H1 (cell line): ENCODE results near the gene MR1. TPM values are rescaled to one million over a fixed set of nuclear protein-coding genes. Genes with fewer than 3 reads are reported as not detected.

Experiments used
- CTCF ChIA-PET: fragments of 300-600 bp; sonication (Branson Sonifier 250); formaldehyde crosslinking; loops from one replicate; lab custom pipeline; 2021; ENCODE audit not compliant: partially characterized antibody; lab: Charles Lee
- POLR2A ChIA-PET: fragments of 300-600 bp; sonication (Branson Sonifier 250); formaldehyde crosslinking; loops from one replicate; lab custom pipeline; 2021; ENCODE audit warnings: inconsistent platforms; ENCODE audit not compliant: partially characterized antibody; lab: Charles Lee
- DNase-seq, 2 experiments: peaks; one replicate each; pipeline versions ENCODE4 v3.0.0 to v3.0.0-alpha.2; 2010 to 2022; ENCODE audit warnings: low spot score in 2 of 2, low read depth in 1 of 2, mixed read lengths in 1 of 2
- FAIRE-seq: peaks from 2 replicates; lab custom pipeline; 2011; peaks lifted over from hg19 to GRCh38; lab: Jason Lieb, UNC
- H2AFZ ChIP-seq: 2 replicates; pipeline ENCODE4 v1.8.1; 2012; ENCODE audit warnings: low read length, inconsistent platforms
- H2AK5ac ChIP-seq: 2 replicates; pipeline ENCODE4 v1.6.1; 2013; ENCODE audit warnings: low read depth, low read length
- H2BK120ac ChIP-seq: replicated peaks from 2 replicates; pipeline ENCODE3; 2013; ENCODE audit warnings: low read depth, low read length, inconsistent platforms
- H2BK12ac ChIP-seq: 2 replicates; pipeline ENCODE4 v1.6.1; 2013; ENCODE audit warnings: low read depth, low read length
- H2BK15ac ChIP-seq: 2 replicates; pipeline ENCODE4 v1.6.1; 2013; ENCODE audit warnings: low read length
- H2BK20ac ChIP-seq: 2 replicates; pipeline ENCODE4 v1.6.1; 2013; ENCODE audit warnings: low read length
- H2BK5ac ChIP-seq: 2 replicates; pipeline ENCODE4 v1.6.1; 2013; ENCODE audit warnings: low read depth, low read length
- H3K14ac ChIP-seq: 2 replicates; pipeline ENCODE4 v1.6.1; 2013; ENCODE audit warnings: inconsistent platforms; ENCODE audit not compliant: insufficient read length
- H3K18ac ChIP-seq: 2 replicates; pipeline ENCODE4 v1.6.1; 2013; ENCODE audit warnings: low read length; ENCODE audit errors: extremely low read depth
- H3K23ac ChIP-seq: 2 replicates; pipeline ENCODE4 v1.6.1; 2013; ENCODE audit warnings: inconsistent platforms; ENCODE audit not compliant: insufficient read length
- H3K23me2 ChIP-seq: 2 replicates; pipeline ENCODE4 v1.6.1; 2013; ENCODE audit warnings: low read depth, low read length
- H3K27ac ChIP-seq: 2 replicates; pipeline ENCODE4 v1.6.1; 2011; ENCODE audit warnings: low read depth, low read length, inconsistent platforms
- H3K27me3 ChIP-seq, 4 experiments: replicated peaks in 1 of 4; 1 replicate in 1 of 4; 2 replicates in 3 of 4; pipeline versions ENCODE4 v1.6.1 to v1.8.1; 2011 to 2013; ENCODE audit warnings: low read length in 3 of 4, mild to moderate bottlenecking in 3 of 4, inconsistent platforms in 2 of 4, mixed read lengths in 2 of 4, moderate library complexity in 1 of 4; ENCODE audit not compliant: control insufficient read depth in 3 of 4, insufficient read depth in 3 of 4; ENCODE audit errors: extremely low read depth in 1 of 4
- H3K36me3 ChIP-seq, 4 experiments: 2 replicates each; pipeline versions ENCODE4 v1.6.1 to v1.8.1; 2011 to 2013; ENCODE audit warnings: mild to moderate bottlenecking in 4 of 4, low read length in 3 of 4, moderate library complexity in 2 of 4, control low read depth in 1 of 4, inconsistent platforms in 1 of 4; ENCODE audit not compliant: insufficient read depth in 4 of 4, control insufficient read depth in 2 of 4
- H3K4ac ChIP-seq: replicated peaks from 2 replicates; pipeline ENCODE3; 2013; ENCODE audit warnings: low read length, low read depth, mixed read lengths, inconsistent platforms; ENCODE audit not compliant: insufficient read length
- H3K4me1 ChIP-seq, 4 experiments: replicated peaks in 1 of 4; 1 replicate in 1 of 4; 2 replicates in 3 of 4; pipeline versions ENCODE4 v1.6.1 to v1.8.1; 2011 to 2013; ENCODE audit warnings: low read length in 3 of 4, inconsistent platforms in 2 of 4, mixed read lengths in 1 of 4; ENCODE audit not compliant: insufficient read depth in 4 of 4, control insufficient read depth in 3 of 4
- H3K4me2 ChIP-seq, 2 experiments: 2 replicates each; pipeline versions ENCODE4 v1.6.1 to v1.8.1; 2011 to 2013; ENCODE audit warnings: low read depth in 2 of 2, low read length in 2 of 2, control low read depth in 1 of 2, inconsistent platforms in 1 of 2, mild to moderate bottlenecking in 1 of 2; ENCODE audit not compliant: insufficient read depth in 1 of 2
- H3K4me3 ChIP-seq, 4 experiments: fragments of 200-600, 300-600 bp in 1 of 4; sonication (generic), shearing (Covaris generic), sonication (Bioruptor Twin) in 1 of 4; 2 replicates each; pipeline versions ENCODE4 v1.5.1 to v1.8.1; 2011 to 2016; ENCODE audit warnings: low read length in 4 of 4, low read depth in 3 of 4, control low read depth in 2 of 4, inconsistent platforms in 2 of 4, mild to moderate bottlenecking in 2 of 4, mixed read lengths in 1 of 4, moderate library complexity in 1 of 4; ENCODE audit not compliant: insufficient read depth in 2 of 4; ENCODE audit errors: extremely low read depth in 1 of 4
- H3K56ac ChIP-seq: replicated peaks from 2 replicates; pipeline ENCODE3; 2013; ENCODE audit warnings: low read depth, mild to moderate bottlenecking, mixed read lengths, low read length, inconsistent platforms; ENCODE audit not compliant: insufficient read length
- H3K79me1 ChIP-seq: 2 replicates; pipeline ENCODE4 v1.6.1; 2013; ENCODE audit warnings: low read depth, low read length, control low read depth
- H3K79me2 ChIP-seq, 2 experiments: 2 replicates each; pipeline versions ENCODE4 v1.6.1 to v1.8.1; 2012 to 2013; ENCODE audit warnings: low read length in 2 of 2, mild to moderate bottlenecking in 2 of 2, inconsistent platforms in 1 of 2; ENCODE audit not compliant: insufficient read depth in 2 of 2, control insufficient read depth in 1 of 2
- H3K9ac ChIP-seq, 4 experiments: replicated peaks in 1 of 4; 1 replicate in 1 of 4; 2 replicates in 3 of 4; pipeline versions ENCODE4 v1.6.1 to v1.8.1; 2011 to 2013; ENCODE audit warnings: low read depth in 3 of 4, low read length in 3 of 4, control low read depth in 2 of 4, mild to moderate bottlenecking in 2 of 4, moderate library complexity in 2 of 4, inconsistent platforms in 1 of 4; ENCODE audit errors: extremely low read depth in 1 of 4
- H3K9me3 ChIP-seq, 2 experiments: 2 replicates each; pipeline versions ENCODE4 v1.6.1 to v1.8.1; 2012 to 2013; ENCODE audit warnings: mild to moderate bottlenecking in 2 of 2, moderate library complexity in 2 of 2, control low read depth in 1 of 2, inconsistent platforms in 1 of 2, low read depth in 1 of 2, low read length in 1 of 2, mixed read lengths in 1 of 2; ENCODE audit not compliant: insufficient read depth in 2 of 2
- H4K20me1 ChIP-seq, 2 experiments: replicated peaks in 1 of 2; 2 replicates each; pipeline versions ENCODE3 to v1.8.1; 2011 to 2013; ENCODE audit warnings: inconsistent platforms in 2 of 2, low read length in 2 of 2, mild to moderate bottlenecking in 1 of 2; ENCODE audit not compliant: insufficient read depth in 2 of 2, control insufficient read depth in 1 of 2
- H4K5ac ChIP-seq: 2 replicates; pipeline ENCODE4 v1.6.1; 2013; ENCODE audit warnings: low read length, low read depth, mixed read lengths, inconsistent platforms; ENCODE audit not compliant: insufficient read length
- H4K8ac ChIP-seq: 2 replicates; pipeline ENCODE4 v1.8.0; 2013; ENCODE audit warnings: mild to moderate bottlenecking, moderate library complexity, low read length, inconsistent platforms; ENCODE audit not compliant: insufficient read depth; ENCODE audit errors: extremely low read depth
- H4K91ac ChIP-seq: replicated peaks from 2 replicates; pipeline ENCODE3; 2013; ENCODE audit warnings: low read length, mixed read lengths, inconsistent platforms; ENCODE audit not compliant: insufficient read length
- ASH2L ChIP-seq: fragments of 200-600, 300-600 bp; sonication (generic); IDR thresholded peaks from one replicate; pipeline ENCODE4 v1.7.1; 2017; ENCODE audit warnings: low read length
- EZH2 ChIP-seq: fragments of 200-600 bp; sonication (generic); IDR thresholded peaks from 2 replicates; pipeline ENCODE4 v1.7.1; 2012; ENCODE audit warnings: low read depth, mild to moderate bottlenecking, moderate library complexity, low read length, inconsistent platforms; ENCODE audit not compliant: severe bottlenecking
- HDAC6 ChIP-seq: IDR thresholded peaks from one replicate; pipeline ENCODE4 v1.7.1; 2012; ENCODE audit warnings: low read depth, mild to moderate bottlenecking, inconsistent platforms, low read length, moderate library complexity
- KDM4A ChIP-seq: IDR thresholded peaks from one replicate; pipeline ENCODE4 v1.7.1; 2012; ENCODE audit warnings: low read depth, mild to moderate bottlenecking, moderate library complexity, low read length, inconsistent platforms; ENCODE audit not compliant: severe bottlenecking
- POLR2A ChIP-seq, 2 experiments: IDR thresholded peaks; 1 replicate in 1 of 2; 2 replicates in 1 of 2; pipeline ENCODE4 v1.6.1; 2011; ENCODE audit warnings: low read depth in 2 of 2, low read length in 2 of 2, mild to moderate bottlenecking in 2 of 2; ENCODE audit errors: control extremely low read depth in 1 of 2
- TAF7 ChIP-seq: optimal IDR thresholded peaks from 2 replicates; pipeline ENCODE3; 2011; ENCODE audit warnings: low read depth, mild to moderate bottlenecking, inconsistent platforms, low read length, moderate library complexity, borderline replicate concordance
- TBP ChIP-seq: IDR thresholded peaks from 2 replicates; pipeline ENCODE4 v1.6.1; 2011; ENCODE audit warnings: low read depth, low read length, improper control_type of control experiment
- YY1 ChIP-seq: IDR thresholded peaks from 2 replicates; pipeline ENCODE4 v1.6.1; 2011; ENCODE audit warnings: low read depth, mild to moderate bottlenecking, low read length
- WGBS, 2 experiments: shearing (Covaris generic) in 1 of 2; methylation state at CpG; one replicate each; pipeline versions ENCODE4 v1.1.6 to v1.1.7; 2013 to 2015; ENCODE audit warnings: low lambda C conversion rate in 2 of 2, mixed read lengths in 2 of 2, inconsistent platforms in 1 of 2, low coverage in 1 of 2, missing lambda C conversion rate in 1 of 2; ENCODE audit not compliant: insufficient replicate concordance in 2 of 2, insufficient coverage in 1 of 2, insufficient read length in 1 of 2; ENCODE audit errors: extremely low coverage in 1 of 2, missing lambda C conversion rate in 1 of 2; 5-methylcytosine and 5-hydroxymethylcytosine counted together
- polyA plus RNA-seq, 7 experiments: library from polyadenylated mRNA; depleted of rRNA in 3 of 7; stranded (reverse) in 5 of 7; unstranded in 2 of 7; fragments of >200 nt in 5 of 7; fragments of 200-250 nt in 2 of 7; gene quantifications; 1 replicate in 5 of 7; 2 replicates in 1 of 7; 4 replicates in 1 of 7; pipeline versions ENCODE4 v1.2.1 to v1.2.3, GENCODE V29; 2011 to 2013; ENCODE audit warnings: missing spikeins in 2 of 7, mixed read lengths in 2 of 7
- total RNA-seq: library from RNA; stranded (reverse); fragmentation: NEBNext Ultra II Directional; extraction: Animal tissue kit (Norgen Biotek cat#: 25700); gene quantifications from 2 replicates; pipeline ENCODE4 v1.2.1, GENCODE V29; 2021
- TF ChIP-seq, protein P1 (sequence below): IDR thresholded peaks from 2 replicates; pipeline ENCODE4 v1.6.1; 2012; ENCODE audit warnings: inconsistent platforms

MR1 gene
- total and polyA plus RNA-seq, 2 of the 8 experiments (the other 6 are each of a cell fraction or from before 2014, with no cell fraction given): 0.09 TPM; not detected in 1

DNA sequence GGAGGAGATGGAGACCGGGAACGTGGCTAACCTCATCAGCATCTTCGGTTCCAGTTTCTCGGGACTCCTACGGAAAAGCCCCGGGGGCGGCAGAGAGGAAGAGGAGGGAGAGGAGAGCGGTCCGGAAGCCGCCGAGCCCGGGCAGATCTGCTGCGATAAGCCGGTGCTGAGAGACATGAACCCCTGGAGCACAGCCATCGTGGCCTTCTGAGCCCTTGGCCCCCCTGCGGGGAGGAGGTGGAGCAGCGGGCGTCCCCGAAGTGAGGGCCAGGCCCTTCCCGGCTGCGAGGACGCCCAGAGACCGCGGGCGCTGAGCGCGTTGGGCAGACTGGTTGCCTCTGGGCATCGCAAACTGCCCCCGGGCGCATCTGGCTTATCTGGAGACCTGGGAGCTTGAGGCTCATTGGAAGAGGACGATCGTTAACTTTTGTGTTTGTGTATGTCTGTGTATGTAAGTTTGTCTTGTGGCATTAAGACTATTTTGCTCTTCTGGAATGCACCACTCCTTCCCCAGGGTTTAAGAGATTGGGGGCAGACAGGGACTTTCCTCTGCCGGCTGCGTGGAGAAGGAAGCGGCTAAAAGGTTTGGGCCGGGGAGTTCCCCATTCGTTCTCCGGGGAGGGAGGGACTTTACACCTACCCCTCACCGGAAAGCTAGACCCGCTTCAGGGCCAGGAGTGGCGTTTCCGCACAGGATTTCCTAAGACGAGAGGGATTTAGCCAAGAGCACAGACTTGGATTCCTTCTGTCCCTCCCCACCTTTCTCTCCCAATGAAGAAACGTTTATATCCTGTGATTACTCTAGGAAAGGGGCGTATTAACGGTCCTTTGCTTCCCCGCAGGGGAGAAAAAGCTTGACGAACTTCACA is 56.1 kb downstream of the MR1 start:
- H2BK5ac ChIP-seq: no peak overlapping the region
- H3K4me1 ChIP-seq: peaks cover 0 to 4% (median under 1%) of the 10 kb centered on the region in 4 experiments; a peak in 2 of 7 replicates
- POLR2A ChIA-PET: interaction anchor here (0.6 to 9.4 kb wide), 34 partner anchors 9 to 212 kb away, joined by 3 to 253 read pairs (median 4); partner anchors contain the start of gene KIAA1614
- peak overlapping the region; percentile 80 to 91 for H3K4me2 ChIP-seq
- no peak overlapping the region for H4K91ac ChIP-seq
- no peak overlapping the region for H3K18ac ChIP-seq
- H4K20me1 ChIP-seq: peaks cover 18 to 23% of the 10 kb centered on the region in 2 experiments
- H4K8ac ChIP-seq: no peak overlapping the region
- no peak overlapping the region for H4K5ac ChIP-seq
- TF ChIP-seq EZH2 (peak; percentile 44), KDM4A (peak; percentile 27), TAF7 (no peak), YY1 (0 out of 2 replicates have a peak, but pooled peaks have one; percentile 3), TBP (0 out of 2 replicates have a peak, but pooled peaks have one; percentile 14), HDAC6 (no peak), POLR2A (IDR thresholded peaks at IDR 0.05; ENCODE audit: control extremely low read depth in 1 of 2, low read depth in 2 of 2, low read length in 2 of 2) (peak in 1 of 2 experiments; percentile 35; a peak in 2 of 3 replicates), ASH2L (peak; percentile 47)
- TF ChIP-seq, protein P1, sequence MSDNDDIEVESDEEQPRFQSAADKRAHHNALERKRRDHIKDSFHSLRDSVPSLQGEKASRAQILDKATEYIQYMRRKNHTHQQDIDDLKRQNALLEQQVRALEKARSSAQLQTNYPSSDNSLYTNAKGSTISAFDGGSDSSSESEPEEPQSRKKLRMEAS: peak; percentile 64
- TF ChIP-seq, all 59 proteins: peak for 7
- no peak overlapping the region for H2BK12ac ChIP-seq
- H3K4me3 ChIP-seq: peak overlapping the region; percentile 50 to 72 (median 63)
- no peak overlapping the region for H2BK20ac ChIP-seq
- no peak overlapping the region for H3K14ac ChIP-seq
- DNase-seq (peak in 1 of 2 experiments; percentile 79), FAIRE-seq (no peak)
- H3K27me3 ChIP-seq: peaks cover 0 to 31% (median 18%) of the 10 kb centered on the region in 4 experiments; a peak in 6 of 7 replicates
- CTCF ChIA-PET: interaction anchor here (0.5 to 12.3 kb wide), 7 partner anchors 8 to 574 kb away, joined by 3 to 115 read pairs (median 4); no protein-coding TSS in a partner anchor
- H2BK120ac ChIP-seq: no peak overlapping the region
- WGBS, 2 experiments: 2% methylated on average over 39 of the region's 48 CpGs; no CpG with 5 or more reads in 1 of the 2 experiments
- no peaks in the 10 kb centered on the region for H3K9me3 ChIP-seq
- no peak overlapping the region for H3K27ac ChIP-seq
- no peak overlapping the region for H2AK5ac ChIP-seq
- H3K79me1 ChIP-seq: no peaks in the 10 kb centered on the region
- H2AFZ ChIP-seq: no peak overlapping the region
- H3K36me3 ChIP-seq: no peaks in the 10 kb centered on the region
- peaks cover 19% of the 10 kb centered on the region for H3K23me2 ChIP-seq
- H3K79me2 ChIP-seq: peaks cover 0 to 32% of the 10 kb centered on the region in 2 experiments; a peak in 2 of 4 replicates
- no peak overlapping the region for H3K4ac ChIP-seq
- H3K9ac ChIP-seq: peak overlapping the region in 3 of 4 experiments; percentile 2 to 36 (median 14); a peak in 4 of 7 replicates
- H3K56ac ChIP-seq: no peak overlapping the region
- H2BK15ac ChIP-seq: no peak overlapping the region
- H3K23ac ChIP-seq: no peak overlapping the region
